Small intestine (tissue), 7 donors: ENCODE results near the gene LARP1B. TPM values are rescaled to one million over a fixed set of nuclear protein-coding genes. Genes with fewer than 3 reads are reported as not detected.
"Not testable (repeated sequence)": the region's sequence is repeated elsewhere in the genome, so short reads cannot be mapped to it uniquely, and the experiment has no call there.

Experiments used
- DNase-seq, 2 donors: peaks; one replicate each; pipeline versions ENCODE4 v3.0.0 to v3.0.0-alpha.2; 2013
- FAIRE-seq: peaks from 2 replicates; lab custom pipeline; 2012; peaks lifted over from hg19 to GRCh38; lab: Jason Lieb, UNC
- H3K27ac ChIP-seq, 3 donors: one replicate each; pipeline ENCODE4 v1.5.1; 2013; ENCODE audit warnings: low read length in 2 of 3, mild to moderate bottlenecking in 2 of 3, control low read depth in 1 of 3, inconsistent platforms in 1 of 3, low read depth in 1 of 3, moderate library complexity in 1 of 3
- H3K27me3 ChIP-seq, 3 donors: one replicate each; pipeline ENCODE4 v1.6.1; 2013; ENCODE audit warnings: low read length in 3 of 3, inconsistent platforms in 1 of 3; ENCODE audit not compliant: control insufficient read depth in 3 of 3, insufficient read depth in 3 of 3
- H3K36me3 ChIP-seq, 3 donors: one replicate each; pipeline ENCODE4 v1.6.1; 2013; ENCODE audit warnings: low read length in 3 of 3, inconsistent platforms in 1 of 3, low read depth in 1 of 3, mild to moderate bottlenecking in 1 of 3, moderate library complexity in 1 of 3; ENCODE audit not compliant: control insufficient read depth in 3 of 3, insufficient read depth in 2 of 3
- H3K4me1 ChIP-seq, 3 donors: one replicate each; pipeline ENCODE4 v1.6.1; 2013; ENCODE audit warnings: low read length in 2 of 3, inconsistent platforms in 1 of 3, low read depth in 1 of 3, mild to moderate bottlenecking in 1 of 3, moderate library complexity in 1 of 3; ENCODE audit not compliant: control insufficient read depth in 3 of 3, insufficient read depth in 2 of 3
- H3K4me3 ChIP-seq, 3 donors: one replicate each; pipeline ENCODE4 v1.5.1; 2013; ENCODE audit warnings: low read length in 3 of 3, control low read depth in 1 of 3, inconsistent platforms in 1 of 3, low read depth in 1 of 3, mild to moderate bottlenecking in 1 of 3, moderate library complexity in 1 of 3
- H3K9me3 ChIP-seq, 2 donors: one replicate each; pipeline ENCODE4 v1.6.1; 2013; ENCODE audit warnings: low read depth in 1 of 2, low read length in 1 of 2; ENCODE audit not compliant: control insufficient read depth in 2 of 2, insufficient read depth in 1 of 2
- WGBS, 3 donors: extraction: QIAGEN DNeasy Blood & Tissue Kit; methylation state at CpG; one replicate each; pipeline ENCODE4 v1.1.7; 2013; 5-methylcytosine and 5-hydroxymethylcytosine counted together
- polyA plus RNA-seq, 4 donors: library from polyadenylated mRNA; stranded (reverse) in 3 of 4; unstranded in 1 of 4; fragments of 200-250 nt in 3 of 4; fragments of 120-200 nt in 1 of 4; gene quantifications; one replicate each; pipeline versions ENCODE4 v1.2.1 to v1.2.3, GENCODE V29; 2013
- donor health status: healthy with polysubstance abuse.
- donor health status: control.
- donor health status: control.
- donor health status: Bipolar disorder and iron deficiency.
- donor health status: healthy.

The LARP1B gene
- polyA plus RNA-seq, 4 donors, result 18.4 to 24.5 (median 19.4) TPM

DNA sequence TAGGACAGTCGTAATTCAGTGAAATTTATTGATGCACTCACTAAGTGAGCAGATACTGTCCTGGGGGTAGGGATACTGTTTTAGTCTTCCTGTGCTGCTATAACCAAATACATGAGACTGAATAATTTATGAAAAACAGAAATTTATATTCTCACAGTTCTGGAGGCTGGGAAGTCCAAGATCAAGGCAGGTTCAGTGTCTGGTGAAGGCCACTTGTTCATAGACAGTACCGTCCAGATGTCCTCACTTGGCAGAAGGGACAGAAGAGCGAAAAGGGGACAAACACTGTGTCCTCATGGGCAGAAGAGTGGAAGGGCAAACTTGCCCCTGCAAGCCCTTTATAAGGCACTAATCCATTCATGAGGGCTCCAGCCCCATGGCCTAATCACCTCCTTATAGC is 180.9 kb downstream of the LARP1B start:
- Histone ChIP-seq H3K27ac (peak overlapping the region in 1 of 3 donors; percentile 1), H3K36me3 (no peaks in the 10 kb centered on the region), H3K4me3 (no peak overlapping the region), H3K9me3 (peaks cover 0 to 5% of the 10 kb centered on the region in 2 donors), H3K27me3 (no peaks in the 10 kb centered on the region), H3K4me1 (peaks cover 0 to 4% (median 0%) of the 10 kb centered on the region in 3 donors)
- no peak for DNase-seq
- 87 to 94% (median 94%) methylated on average over 3 of the region's 3 CpGs for WGBS, 3 donors
- FAIRE-seq, result no peak

DNA sequence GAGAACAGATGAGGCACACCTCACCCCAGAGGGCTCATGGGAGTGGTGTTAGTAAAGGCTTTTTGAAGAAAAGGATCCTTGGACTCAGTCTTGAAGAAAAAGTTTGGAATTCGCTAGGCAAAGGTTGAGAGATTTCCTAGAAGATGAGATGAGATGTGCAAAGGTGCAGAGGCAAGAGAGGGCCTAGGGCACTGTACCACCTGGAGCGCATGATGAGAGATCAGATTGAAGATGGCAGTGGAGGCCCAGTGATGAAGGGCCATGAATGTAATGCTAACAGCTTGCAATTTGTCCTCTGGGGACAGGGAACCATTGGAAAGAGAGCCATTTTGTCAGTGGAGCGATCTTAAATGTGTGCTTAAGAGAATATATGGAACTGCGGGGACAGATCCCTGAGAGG is 181.5 kb downstream of the LARP1B start:
- FAIRE-seq, result no peak
- Histone ChIP-seq H3K9me3 (peaks cover 0 to 6% of the 10 kb centered on the region in 2 donors), H3K36me3 (no peaks in the 10 kb centered on the region), H3K4me3 (no peak overlapping the region), H3K27ac (no peak overlapping the region), H3K4me1 (peaks cover 0 to 4% (median 0%) of the 10 kb centered on the region in 3 donors), H3K27me3 (no peaks in the 10 kb centered on the region)
- no peak for DNase-seq
- WGBS, 3 donors, result 87 to 94% (median 93%) methylated on average over 4 of the region's 4 CpGs

- 80 to 90% (median 89%) methylated on average over 2 of the region's 2 CpGs for WGBS, 3 donors
- no peak for FAIRE-seq
- Histone ChIP-seq H3K36me3 (no peaks in the 10 kb centered on the region), H3K27ac (no peak overlapping the region), H3K27me3 (no peaks in the 10 kb centered on the region), H3K9me3 (peaks cover 0 to 10% of the 10 kb centered on the region in 2 donors), H3K4me3 (no peak overlapping the region), H3K4me1 (peaks cover 0 to 4% (median 0%) of the 10 kb centered on the region in 3 donors)
- no peak for DNase-seq
These were observed 183.3 kb downstream of the LARP1B start for GRCh38 chr4:128244379-128244778.

- not testable (repeated sequence) for H3K27ac ChIP-seq, FAIRE-seq
These were observed 184.3 kb downstream of the LARP1B start for GRCh38 chr4:128245391-128245790.

GRCh38 chr4:128247906-128248305 is 186.8 kb downstream of the LARP1B start:
- no peaks in the 10 kb centered on the region for H3K4me1 ChIP-seq
- H3K9me3 ChIP-seq, result peaks cover 0 to 8% of the 10 kb centered on the region in 2 donors
- no peaks in the 10 kb centered on the region for H3K27me3 ChIP-seq
- DNase-seq, result no peak
- no peaks in the 10 kb centered on the region for H3K36me3 ChIP-seq
- no peak overlapping the region for H3K27ac ChIP-seq
- peak; percentile 51 for FAIRE-seq
- no peak overlapping the region for H3K4me3 ChIP-seq
- 90 to 97% (median 95%) methylated on average over 1 of the region's 1 CpG for WGBS, 3 donors

More at GRCh38 chr4:128245391-128245790, 184.3 kb downstream of the LARP1B start:
- not testable (repeated sequence) for H3K27me3 ChIP-seq, H3K36me3 ChIP-seq, H3K4me3 ChIP-seq, DNase-seq, H3K4me1 ChIP-seq
- peaks cover 0 to 10% of the 10 kb centered on the region in 2 donors for H3K9me3 ChIP-seq
- 86 to 88% (median 87%) methylated on average over 5 of the region's 5 CpGs for WGBS, 3 donors

GRCh38 chr4:128249787-128250668 is 188.9 kb downstream of the LARP1B start:
- no peaks in the 10 kb centered on the region for H3K4me1 ChIP-seq
- peaks cover 0 to 8% of the 10 kb centered on the region in 2 donors for H3K9me3 ChIP-seq
- DNase-seq (no peak), FAIRE-seq (peak; percentile 97)
- H3K4me3 ChIP-seq, result no peak overlapping the region
- no peaks in the 10 kb centered on the region for H3K36me3 ChIP-seq
- H3K27ac ChIP-seq, result no peak overlapping the region
- no peaks in the 10 kb centered on the region for H3K27me3 ChIP-seq
- WGBS, 3 donors, result 68 to 73% (median 70%) methylated on average over 4 of the region's 4 CpGs

- DNase-seq (no peak), FAIRE-seq (no peak)
- H3K27me3 ChIP-seq, result no peaks in the 10 kb centered on the region
- peaks cover 0 to 3% of the 10 kb centered on the region in 2 donors for H3K9me3 ChIP-seq
- 86 to 90% (median 87%) methylated on average over 3 of the region's 3 CpGs for WGBS, 3 donors
- no peaks in the 10 kb centered on the region for H3K4me1 ChIP-seq
- H3K36me3 ChIP-seq, result no peaks in the 10 kb centered on the region
- no peak overlapping the region for H3K27ac ChIP-seq
- no peak overlapping the region for H3K4me3 ChIP-seq
These were observed 194.8 kb downstream of the LARP1B start for GRCh38 chr4:128255906-128256305.

DNA sequence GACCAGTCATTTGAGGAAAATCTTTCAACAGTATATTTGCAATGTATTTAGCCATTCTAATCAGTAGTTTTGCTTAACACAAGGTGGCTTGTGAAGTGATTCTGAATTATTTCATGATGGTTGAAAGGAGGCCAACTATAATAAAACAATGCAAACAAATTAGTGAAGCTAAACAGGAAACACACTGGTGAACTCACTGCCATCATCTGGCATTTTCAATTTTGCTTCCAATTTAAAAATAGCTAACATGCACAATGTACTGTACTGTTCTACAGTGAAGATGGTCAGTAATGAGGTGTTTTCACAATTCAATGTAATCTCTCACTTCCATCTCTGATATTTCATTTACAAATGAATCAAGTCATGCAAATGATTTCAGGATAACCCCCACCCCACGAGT is 195.4 kb downstream of the LARP1B start:
- DNase-seq, result peak in 1 of 2 donors; percentile 7
- H3K9me3 ChIP-seq, result peaks cover 0 to 3% of the 10 kb centered on the region in 2 donors
- FAIRE-seq, result no peak
- 7 to 31% (median 29%) methylated on average over 1 of the region's 1 CpG for WGBS, 3 donors
- no peak overlapping the region for H3K27ac ChIP-seq
- no peak overlapping the region for H3K4me3 ChIP-seq
- no peaks in the 10 kb centered on the region for H3K36me3 ChIP-seq
- H3K4me1 ChIP-seq, result no peaks in the 10 kb centered on the region
- no peaks in the 10 kb centered on the region for H3K27me3 ChIP-seq
